Endothelial cell of umbilical vein (primary cell): ENCODE data around the gene VANGL2. TPM values are rescaled to one million over a fixed set of nuclear protein-coding genes. Genes with fewer than 3 reads are reported as not detected.

Experiments used
- BruUV-seq: library from RNA; stranded (reverse); fragments of 400-500 nt; replicated peaks from 2 replicates; lab custom pipeline; 2021; lab: Mats Ljungman, UMichigan
- CTCF ChIA-PET: fragments of 300-600, 350-600 bp; sonication (Branson Sonifier 250); formaldehyde crosslinking; loops from one replicate; lab custom pipeline; 2021; ENCODE audit warnings: antibody characterized with exemption, inconsistent platforms; lab: Charles Lee
- POLR2A ChIA-PET: fragments of 300-600, 350-600 bp; sonication (Branson Sonifier 250); formaldehyde crosslinking; loops from one replicate; lab custom pipeline; 2021; ENCODE audit warnings: antibody characterized with exemption, inconsistent platforms; lab: Charles Lee
- DNase-seq: peaks from one replicate; pipeline ENCODE4 v3.0.0-alpha.2; 2011; ENCODE audit warnings: low read depth, low spot score
- FAIRE-seq: peaks from 2 replicates; lab custom pipeline; 2011; peaks lifted over from hg19 to GRCh38; lab: Jason Lieb, UNC
- H2AFZ ChIP-seq: 2 replicates; pipeline ENCODE4 v1.6.0; 2012; ENCODE audit warnings: low read depth, low read length, control low read depth, inconsistent platforms
- H3K27ac ChIP-seq: 2 replicates; pipeline ENCODE4 v1.5.1; 2011; ENCODE audit warnings: low read depth, mild to moderate bottlenecking, control low read depth, low read length, moderate library complexity; ENCODE audit not compliant: insufficient read depth
- H3K27me3 ChIP-seq, 2 experiments: 2 replicates each; pipeline versions ENCODE4 v1.6.0 to v1.6.1; 2011; ENCODE audit warnings: low read length in 2 of 2, mixed read lengths in 1 of 2; ENCODE audit not compliant: control insufficient read depth in 2 of 2, insufficient read depth in 2 of 2
- H3K36me3 ChIP-seq, 2 experiments: 2 replicates in 1 of 2; 3 replicates in 1 of 2; pipeline ENCODE4 v1.5.1; 2011; ENCODE audit warnings: low read length in 2 of 2, mild to moderate bottlenecking in 1 of 2, moderate library complexity in 1 of 2; ENCODE audit not compliant: control insufficient read depth in 2 of 2, insufficient read depth in 2 of 2; ENCODE audit errors: extremely low read depth in 1 of 2
- H3K4me1 ChIP-seq: 3 replicates; pipeline ENCODE4 v1.5.1; 2011; ENCODE audit warnings: mild to moderate bottlenecking, low read length; ENCODE audit not compliant: control insufficient read depth, insufficient read depth; ENCODE audit errors: extremely low read depth
- H3K4me2 ChIP-seq: 2 replicates; pipeline ENCODE4 v1.6.1; 2011; ENCODE audit warnings: low read length, control low read depth, mixed read lengths; ENCODE audit not compliant: insufficient read depth
- H3K4me3 ChIP-seq, 3 experiments: fragments of 200-600 bp in 1 of 3; sonication (generic), shearing (Covaris generic) in 1 of 3; replicated peaks in 1 of 3; 2 replicates each; pipeline ENCODE4 v1.5.1; 2011 to 2016; ENCODE audit warnings: control low read depth in 3 of 3, low read length in 3 of 3, mild to moderate bottlenecking in 2 of 3, inconsistent platforms in 1 of 3, low read depth in 1 of 3, moderate library complexity in 1 of 3; ENCODE audit not compliant: insufficient read depth in 1 of 3
- H3K79me2 ChIP-seq: 2 replicates; pipeline ENCODE4 v1.6.0; 2012; ENCODE audit warnings: low read length, inconsistent platforms; ENCODE audit not compliant: control insufficient read depth, insufficient read depth
- H3K9ac ChIP-seq: replicated peaks from 2 replicates; pipeline ENCODE3; 2011; ENCODE audit warnings: low read length, control low read depth; ENCODE audit not compliant: insufficient read depth; ENCODE audit errors: extremely low read depth
- H3K9me1 ChIP-seq: replicated peaks from 3 replicates; pipeline ENCODE4 v1.6.0; 2011; ENCODE audit warnings: mild to moderate bottlenecking, low read length; ENCODE audit not compliant: control insufficient read depth, insufficient read depth; ENCODE audit errors: extremely low read depth
- H3K9me3 ChIP-seq: replicated peaks from 2 replicates; pipeline ENCODE4 v1.5.1; 2012; ENCODE audit warnings: low read length, inconsistent platforms; ENCODE audit not compliant: control insufficient read depth, insufficient read depth
- H4K20me1 ChIP-seq: replicated peaks from 2 replicates; pipeline ENCODE3; 2011; ENCODE audit warnings: mild to moderate bottlenecking, low read length; ENCODE audit not compliant: control insufficient read depth, insufficient read depth; ENCODE audit errors: extremely low read depth
- EZH2 ChIP-seq: IDR thresholded peaks from 2 replicates; pipeline ENCODE4 v1.6.1; 2012; ENCODE audit warnings: borderline replicate concordance, low read depth, mild to moderate bottlenecking, moderate library complexity, low read length, inconsistent platforms; ENCODE audit not compliant: severe bottlenecking
- FOS ChIP-seq: IDR thresholded peaks from 2 replicates; pipeline ENCODE4 v1.6.1; 2011; ENCODE audit warnings: mild to moderate bottlenecking, low read length, moderate library complexity, borderline replicate concordance; ENCODE audit not compliant: insufficient read depth
- GATA2 ChIP-seq: IDR thresholded peaks from 2 replicates; pipeline ENCODE4 v1.7.0; 2011; ENCODE audit warnings: low read depth, mild to moderate bottlenecking, moderate library complexity, mixed read lengths, low read length; ENCODE audit not compliant: insufficient read length, insufficient read depth
- JUN ChIP-seq: IDR thresholded peaks from 2 replicates; pipeline ENCODE4 v1.6.1; 2011; ENCODE audit warnings: borderline replicate concordance, low read depth; ENCODE audit not compliant: insufficient read length, insufficient read depth
- POLR2AphosphoS5 ChIP-seq: IDR thresholded peaks from 2 replicates; pipeline ENCODE4 v1.6.1; 2012; ENCODE audit warnings: low read depth, mild to moderate bottlenecking, control low read depth, low read length, moderate library complexity; ENCODE audit not compliant: insufficient read depth
- dilution Hi-C: fragments of 300-500 bp; cut with MboI; formaldehyde crosslinking; loops from one replicate; pipeline ENCODE4 v1.15.0; 2019; ENCODE audit warnings: low sequenced_read_pairs; ENCODE audit not compliant: extremely low pct_ligation_motif_present
- intact Hi-C: fragments of 100-400 bp; cut with micrococcal nuclease; formaldehyde crosslinking; loops from one replicate; pipeline ENCODE4 v1.10.0; 2022
- polyA plus RNA-seq, 4 experiments: library from polyadenylated mRNA; depleted of rRNA in 3 of 4; stranded (reverse) in 3 of 4; unstranded in 1 of 4; fragments of >200 nt; gene quantifications; 2 replicates each; pipeline versions ENCODE4 v1.2.1 to v1.2.3, GENCODE V29; 2011 to 2012; ENCODE audit warnings: missing spikeins in 1 of 4
- total RNA-seq: library from RNA; stranded (reverse); gene quantifications from 2 replicates; pipeline ENCODE4 v1.2.3, GENCODE V29; 2021

Gene VANGL2
- total and polyA plus RNA-seq, 2 donors (not counting 3 experiments of a cell fraction or from before 2014, with no cell fraction given): 0.01 TPM; not detected in 1

GRCh38 chr1:160352555-160352954 is 47.8 kb upstream of the VANGL2 start:
- intact Hi-C loops: no loop called here
- Histone ChIP-seq H3K27me3 (no peaks in the 10 kb centered on the region), H3K27ac (no peak overlapping the region), H3K36me3 (peaks cover 37 to 67% of the 10 kb centered on the region in 2 experiments), H3K79me2 (no peaks in the 10 kb centered on the region), H3K9me1 (no peaks in the 10 kb centered on the region), H2AFZ (no peak overlapping the region), H3K4me3 (no peak overlapping the region), H3K4me2 (no peak overlapping the region), H3K4me1 (no peaks in the 10 kb centered on the region), H4K20me1 (no peaks in the 10 kb centered on the region), H3K9ac (no peak overlapping the region), H3K9me3 (no peaks in the 10 kb centered on the region)
- ChIA-PET CTCF (interaction anchor here (1.0 to 8.9 kb wide), 3 partner anchors 10 to 24 kb away, joined by 3 to 100 read pairs (median 3); no protein-coding TSS in a partner anchor), POLR2A (interaction anchor here (0.8 kb wide), 1 partner anchor 12 kb away, joined by 3 read pairs; no protein-coding TSS in a partner anchor)
- DNase-seq (no peak), FAIRE-seq (no peak)
- no TSS peak for BruUV-seq
- TF ChIP-seq EZH2 (no peak), GATA2 (no peak), POLR2AphosphoS5 (no peak), JUN (no peak)
- dilution Hi-C loops: no loop called here

GRCh38 chr1:160353223-160353622 is 47.1 kb upstream of the VANGL2 start:
- no peak overlapping the region for H3K9ac ChIP-seq
- no peak overlapping the region for H3K4me2 ChIP-seq
- no peaks in the 10 kb centered on the region for H3K79me2 ChIP-seq
- DNase-seq: no peak
- H3K9me3 ChIP-seq: no peaks in the 10 kb centered on the region
- ChIA-PET CTCF (interaction anchor here (1.0 to 8.9 kb wide), 6 partner anchors 9 to 68 kb away, joined by 3 to 100 read pairs (median 5); no protein-coding TSS in a partner anchor), POLR2A (interaction anchor here (0.8 kb wide), 1 partner anchor 11 kb away, joined by 3 read pairs; no protein-coding TSS in a partner anchor)
- peaks cover 37 to 68% of the 10 kb centered on the region in 2 experiments for H3K36me3 ChIP-seq
- TF ChIP-seq EZH2 (no peak), FOS (no peak), GATA2 (no peak)
- FAIRE-seq: no peak
- no peaks in the 10 kb centered on the region for H4K20me1 ChIP-seq
- dilution Hi-C loops (no loop called here), intact Hi-C loops (no loop called here)
- BruUV-seq: no TSS peak
- no peak overlapping the region for H3K27ac ChIP-seq
- H3K9me1 ChIP-seq: no peaks in the 10 kb centered on the region
- no peaks in the 10 kb centered on the region for H3K4me1 ChIP-seq
- H2AFZ ChIP-seq: no peak overlapping the region
- H3K27me3 ChIP-seq: no peaks in the 10 kb centered on the region
- H3K4me3 ChIP-seq: no peak overlapping the region
